Renal cortex interstitium (tissue), 15 donors: ENCODE data around the gene TM2D3. TPM values are rescaled to one million over a fixed set of nuclear protein-coding genes. Genes with fewer than 3 reads are reported as not detected.
A peak's percentile ranks its signal among the peaks of the same experiment; 100 is the strongest.

Source experiments
- DNase-seq, 11 donors: peaks; one replicate each; pipeline ENCODE4 v3.0.0-alpha.2; 2013; ENCODE audit warnings: low read depth in 9 of 11, low spot score in 4 of 11; ENCODE audit errors: extremely low read depth in 1 of 11
- long read RNA-seq, 16 experiments: transcript quantifications; one replicate each; lab custom pipeline, GENCODE V29; 2026
- polyA plus RNA-seq, 3 donors: library from polyadenylated mRNA; unstranded; fragments of 120-200 nt; gene quantifications; one replicate each; pipeline ENCODE4 v1.2.1, GENCODE V29; 2013; ENCODE audit not compliant: insufficient read length in 3 of 3

The TM2D3 gene
- 10 to 100 TPM; 60.8 to 66.8 (median 62.6) TPM for polyA plus RNA-seq
- long read RNA-seq, donor 1, transcript TM2D3-202 (5 exons, 1,329 nt): major isoform, 7 of 29 reads
- long read RNA-seq, donor 1, transcript TM2D3-201 (6 exons, 1,381 nt): minor isoform, 6 of 29 reads
- long read RNA-seq, donor 1, partial matches to known transcripts: 6 of 29 reads
- long read RNA-seq, donor 1, other reads (novel, unspliced or antisense): 0 of 29 reads
- long read RNA-seq, donor 2, transcript TM2D3-201 (6 exons, 1,381 nt): minor isoform, 7 of 33 reads
- long read RNA-seq, donor 2, transcript TM2D3-202 (5 exons, 1,329 nt): major isoform, 16 of 33 reads
- long read RNA-seq, donor 2, transcript TM2D3-208 (2 exons, 2,133 nt): minor isoform, 5 of 33 reads
- long read RNA-seq, donor 2, partial matches to known transcripts: 0 of 33 reads
- long read RNA-seq, donor 2, other reads (novel, unspliced or antisense): 0 of 33 reads
- long read RNA-seq, donor 3, transcript TM2D3-202 (5 exons, 1,329 nt): major isoform, 23 of 44 reads
- long read RNA-seq, donor 3, transcript TM2D3-201 (6 exons, 1,381 nt): minor isoform, 11 of 44 reads
- long read RNA-seq, donor 3, partial matches to known transcripts: 0 of 44 reads
- long read RNA-seq, donor 3, other reads (novel, unspliced or antisense): 0 of 44 reads
- long read RNA-seq, donor 4, transcript TM2D3-202 (5 exons, 1,329 nt): major isoform, 23 of 42 reads
- long read RNA-seq, donor 4, transcript TM2D3-208 (2 exons, 2,133 nt): minor isoform, 12 of 42 reads
- long read RNA-seq, donor 4, partial matches to known transcripts: 0 of 42 reads
- long read RNA-seq, donor 4, other reads (novel, unspliced or antisense): 0 of 42 reads
- long read RNA-seq, donor 5: 0 reads
- long read RNA-seq, donor 6, transcript TM2D3-208 (2 exons, 2,133 nt): minor isoform, 5 of 36 reads
- long read RNA-seq, donor 6, transcript TM2D3-202 (5 exons, 1,329 nt): major isoform, 17 of 36 reads
- long read RNA-seq, donor 6, transcript TM2D3-201 (6 exons, 1,381 nt): minor isoform, 7 of 36 reads
- long read RNA-seq, donor 6, partial matches to known transcripts: 0 of 36 reads
- long read RNA-seq, donor 6, other reads (novel, unspliced or antisense): 0 of 36 reads
- long read RNA-seq, donor 7, transcript TM2D3-201 (6 exons, 1,381 nt): minor isoform, 6 of 48 reads
- long read RNA-seq, donor 7, transcript TM2D3-202 (5 exons, 1,329 nt): major isoform, 21 of 48 reads
- long read RNA-seq, donor 7, partial matches to known transcripts: 7 of 48 reads
- long read RNA-seq, donor 7, other reads (novel, unspliced or antisense): 0 of 48 reads
- long read RNA-seq, donor 8: 0 reads
- long read RNA-seq, donor 9, transcript TM2D3-201 (6 exons, 1,381 nt): minor isoform, 9 of 27 reads
- long read RNA-seq, donor 9, transcript TM2D3-202 (5 exons, 1,329 nt): major isoform, 11 of 27 reads
- long read RNA-seq, donor 9, partial matches to known transcripts: 0 of 27 reads
- long read RNA-seq, donor 9, other reads (novel, unspliced or antisense): 0 of 27 reads
- long read RNA-seq, donor 10, transcript TM2D3-202 (5 exons, 1,329 nt): major isoform, 25 of 32 reads
- long read RNA-seq, donor 10, partial matches to known transcripts: 0 of 32 reads
- long read RNA-seq, donor 10, other reads (novel, unspliced or antisense): 0 of 32 reads
- long read RNA-seq, donor 11, transcript TM2D3-202 (5 exons, 1,329 nt): major isoform, 5 of 36 reads
- long read RNA-seq, donor 11, transcript TM2D3-201 (6 exons, 1,381 nt): major isoform, 5 of 36 reads
- long read RNA-seq, donor 11, partial matches to known transcripts: 15 of 36 reads
- long read RNA-seq, donor 11, other reads (novel, unspliced or antisense): 0 of 36 reads
- long read RNA-seq, donor 12, partial matches to known transcripts: 0 of 10 reads
- long read RNA-seq, donor 12, other reads (novel, unspliced or antisense): 0 of 10 reads
- long read RNA-seq, donor 13: 0 reads
- long read RNA-seq, donor 14, transcript TM2D3-201 (6 exons, 1,381 nt): minor isoform, 9 of 40 reads
- long read RNA-seq, donor 14, transcript TM2D3-202 (5 exons, 1,329 nt): major isoform, 20 of 40 reads
- long read RNA-seq, donor 14, transcript TM2D3-208 (2 exons, 2,133 nt): minor isoform, 8 of 40 reads
- long read RNA-seq, donor 14, partial matches to known transcripts: 0 of 40 reads
- long read RNA-seq, donor 14, other reads (novel, unspliced or antisense): 0 of 40 reads
- long read RNA-seq, donor 15, transcript TM2D3-202 (5 exons, 1,329 nt): major isoform, 12 of 17 reads
- long read RNA-seq, donor 15, partial matches to known transcripts: 0 of 17 reads
- long read RNA-seq, donor 15, other reads (novel, unspliced or antisense): 0 of 17 reads
- long read RNA-seq, donor 16, transcript TM2D3-208 (2 exons, 2,133 nt): minor isoform, 10 of 67 reads
- long read RNA-seq, donor 16, transcript TM2D3-202 (5 exons, 1,329 nt): major isoform, 26 of 67 reads
- long read RNA-seq, donor 16, transcript TM2D3-201 (6 exons, 1,381 nt): minor isoform, 14 of 67 reads
- long read RNA-seq, donor 16, partial matches to known transcripts: 8 of 67 reads
- long read RNA-seq, donor 16, other reads (novel, unspliced or antisense): 0 of 67 reads

- peak; percentile 74 to 93 (median 89) for DNase-seq
Observed at GRCh38 chr15:101652098-101652785, at the start of gene TM2D3. Gene TM2D3, minus strand, starts transcription at chr15:101652381. Its CDS starts 20 bp downstream, at chr15:101652361.

- DNase-seq: no peak
Observed at GRCh38 chr15:101698314-101698713, 46.1 kb upstream of the TM2D3 start.

- DNase-seq: no peak
Observed at GRCh38 chr15:101697488-101697887, 45.3 kb upstream of the TM2D3 start.

- DNase-seq: no peak
Observed at GRCh38 chr15:101696829-101697228, 44.6 kb upstream of the TM2D3 start.

GRCh38 chr15:101694261-101694660, 42.1 kb upstream of the TM2D3 start:
- no peak for DNase-seq

- DNase-seq: no peak
Observed at GRCh38 chr15:101692801-101693598, 40.8 kb upstream of the TM2D3 start.

GRCh38 chr15:101689901-101690300, 37.7 kb upstream of the TM2D3 start:
- DNase-seq: no peak

- no peak for DNase-seq
Observed at GRCh38 chr15:101686718-101687117, 34.5 kb upstream of the TM2D3 start.

- DNase-seq: no peak
Observed at GRCh38 chr15:101684877-101685276, 32.7 kb upstream of the TM2D3 start.

GRCh38 chr15:101684384-101684783, 32.2 kb upstream of the TM2D3 start:
- no peak for DNase-seq

GRCh38 chr15:101679806-101680205, 27.6 kb upstream of the TM2D3 start:
- peak in 1 of 11 donors; percentile 24 for DNase-seq

GRCh38 chr15:101676921-101677329, 24.7 kb upstream of the TM2D3 start:
- DNase-seq: no peak

GRCh38 chr15:101675796-101676582, 23.8 kb upstream of the TM2D3 start:
- DNase-seq: no peak

GRCh38 chr15:101675015-101675414, 22.8 kb upstream of the TM2D3 start:
- DNase-seq: no peak
